Astrocyte (in vitro differentiated cells and primary cell): ENCODE results near the gene ANKMY2. TPM values are rescaled to one million over a fixed set of nuclear protein-coding genes. Genes with fewer than 3 reads are reported as not detected.
"Not testable (repeated sequence)": the region's sequence is repeated elsewhere in the genome, so short reads cannot be mapped to it uniquely, and the experiment has no call there.

Source experiments
- DNase-seq: peaks from one replicate; pipeline ENCODE4 v3.0.0-alpha.2; 2010; ENCODE audit warnings: low read depth
- FAIRE-seq: peaks from 2 replicates; lab custom pipeline; 2011; peaks lifted over from hg19 to GRCh38; lab: Jason Lieb, UNC
- H2AFZ ChIP-seq: 2 replicates; pipeline ENCODE4 v1.6.0; 2012; ENCODE audit warnings: low read depth, low read length, inconsistent platforms
- H3K27ac ChIP-seq: 2 replicates; pipeline ENCODE4 v1.5.1; 2011; ENCODE audit warnings: low read depth, low read length, inconsistent platforms
- H3K27me3 ChIP-seq: 2 replicates; pipeline ENCODE4 v1.6.0; 2011; ENCODE audit warnings: low read length, inconsistent platforms; ENCODE audit not compliant: insufficient read depth
- H3K36me3 ChIP-seq: 2 replicates; pipeline ENCODE4 v1.5.1; 2011; ENCODE audit warnings: low read length, inconsistent platforms; ENCODE audit not compliant: insufficient read depth
- H3K4me1 ChIP-seq: 2 replicates; pipeline ENCODE4 v1.5.1; 2011; ENCODE audit warnings: low read length, inconsistent platforms; ENCODE audit not compliant: insufficient read depth
- H3K4me2 ChIP-seq: 2 replicates; pipeline ENCODE4 v1.6.0; 2012; ENCODE audit warnings: low read length, inconsistent platforms
- H3K4me3 ChIP-seq: 2 replicates; pipeline ENCODE4 v1.5.1; 2011; ENCODE audit warnings: low read depth, mild to moderate bottlenecking, low read length, inconsistent platforms; ENCODE audit not compliant: insufficient read depth
- H3K79me2 ChIP-seq: 2 replicates; pipeline ENCODE4 v1.6.0; 2012; ENCODE audit warnings: mild to moderate bottlenecking, low read length, inconsistent platforms; ENCODE audit not compliant: insufficient read depth
- H3K9ac ChIP-seq: 2 replicates; pipeline ENCODE4 v1.6.0; 2012; ENCODE audit warnings: mild to moderate bottlenecking, low read length, inconsistent platforms
- H3K9me3 ChIP-seq: 2 replicates; pipeline ENCODE4 v1.5.1; 2012; ENCODE audit warnings: low read depth, mild to moderate bottlenecking, low read length, inconsistent platforms; ENCODE audit not compliant: insufficient read depth
- H4K20me1 ChIP-seq: 2 replicates; pipeline ENCODE4 v1.6.0; 2012; ENCODE audit warnings: low read length, inconsistent platforms; ENCODE audit not compliant: insufficient read depth
- H3K27ac Mint-ChIP-seq: one replicate; pipeline ENCODE4 v1.8.0; 2021; ENCODE audit warnings: mild to moderate bottlenecking, mixed read lengths; ENCODE audit not compliant: unreplicated experiment
- H3K27me3 Mint-ChIP-seq: one replicate; pipeline ENCODE4 v1.8.0; 2021; ENCODE audit warnings: low read depth, mixed read lengths; ENCODE audit not compliant: unreplicated experiment
- H3K36me3 Mint-ChIP-seq: one replicate; pipeline ENCODE4 v1.8.0; 2021; ENCODE audit warnings: low read depth, mixed read lengths; ENCODE audit not compliant: unreplicated experiment
- H3K4me1 Mint-ChIP-seq: one replicate; pipeline ENCODE4 v1.8.0; 2021; ENCODE audit warnings: low read depth, mixed read lengths; ENCODE audit not compliant: unreplicated experiment
- H3K4me3 Mint-ChIP-seq: one replicate; pipeline ENCODE4 v1.8.0; 2021; ENCODE audit warnings: mild to moderate bottlenecking, moderate library complexity, mixed read lengths; ENCODE audit not compliant: unreplicated experiment
- H3K9me3 Mint-ChIP-seq: one replicate; pipeline ENCODE4 v1.8.0; 2021; ENCODE audit warnings: mild to moderate bottlenecking, mixed read lengths; ENCODE audit not compliant: unreplicated experiment
- EZH2 ChIP-seq: IDR thresholded peaks from 2 replicates; pipeline ENCODE4 v1.6.1; 2012; ENCODE audit warnings: mild to moderate bottlenecking, low read length, inconsistent platforms; ENCODE audit not compliant: insufficient read depth
- total RNA-seq: library from RNA; stranded (reverse); gene quantifications from 2 replicates; pipeline ENCODE4 v1.2.1, GENCODE V29; 2021
- TF ChIP-seq, protein P1 (sequence below): IDR thresholded peaks from 2 replicates; pipeline ENCODE4 v1.5.1; 2011; ENCODE audit warnings: low read depth, mild to moderate bottlenecking, inconsistent platforms, low read length, moderate library complexity; ENCODE audit not compliant: insufficient read depth

ANKMY2 gene
- total RNA-seq, 1 donor from 2014 or later = 21.9 TPM

DNA sequence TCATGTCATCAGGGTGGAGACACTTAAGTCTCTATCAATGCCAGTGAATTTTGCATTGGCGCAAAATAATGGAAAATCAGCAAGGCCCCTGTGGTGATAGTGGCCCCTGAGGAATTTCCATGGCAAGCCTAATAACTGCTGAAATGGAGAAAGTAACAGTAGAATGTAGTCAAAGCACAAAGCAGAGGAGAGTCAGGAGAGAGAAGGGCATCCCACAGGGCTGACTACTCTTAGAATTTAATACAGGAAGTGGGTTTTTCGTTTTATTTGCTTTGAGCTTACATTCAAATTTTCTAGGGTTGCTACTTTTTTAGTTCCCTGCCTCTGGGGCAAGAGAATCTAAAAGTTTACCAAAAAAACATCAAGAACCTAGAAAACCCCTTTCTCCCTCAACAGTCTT is 39.4 kb upstream of the ANKMY2 start:
- Mint-ChIP-seq H3K36me3 (peaks cover 19% of the 10 kb centered on the region), H3K9me3 (no peaks in the 10 kb centered on the region), H3K4me1 (no peaks in the 10 kb centered on the region), H3K27ac (no peak overlapping the region), H3K27me3 (no peaks in the 10 kb centered on the region), H3K4me3 (no peak overlapping the region)
- no peak for FAIRE-seq
- Histone ChIP-seq H3K27me3 (no peaks in the 10 kb centered on the region), H3K27ac (no peak overlapping the region), H3K9me3 (no peaks in the 10 kb centered on the region), H3K36me3 (peaks cover 54% of the 10 kb centered on the region), H4K20me1 (no peaks in the 10 kb centered on the region), H3K4me1 (no peaks in the 10 kb centered on the region), H3K9ac (no peak overlapping the region), H2AFZ (no peak overlapping the region), H3K4me2 (no peak overlapping the region), H3K4me3 (no peak overlapping the region), H3K79me2 (no peaks in the 10 kb centered on the region)
- no peak for TF ChIP-seq EZH2
- TF ChIP-seq, protein P1, sequence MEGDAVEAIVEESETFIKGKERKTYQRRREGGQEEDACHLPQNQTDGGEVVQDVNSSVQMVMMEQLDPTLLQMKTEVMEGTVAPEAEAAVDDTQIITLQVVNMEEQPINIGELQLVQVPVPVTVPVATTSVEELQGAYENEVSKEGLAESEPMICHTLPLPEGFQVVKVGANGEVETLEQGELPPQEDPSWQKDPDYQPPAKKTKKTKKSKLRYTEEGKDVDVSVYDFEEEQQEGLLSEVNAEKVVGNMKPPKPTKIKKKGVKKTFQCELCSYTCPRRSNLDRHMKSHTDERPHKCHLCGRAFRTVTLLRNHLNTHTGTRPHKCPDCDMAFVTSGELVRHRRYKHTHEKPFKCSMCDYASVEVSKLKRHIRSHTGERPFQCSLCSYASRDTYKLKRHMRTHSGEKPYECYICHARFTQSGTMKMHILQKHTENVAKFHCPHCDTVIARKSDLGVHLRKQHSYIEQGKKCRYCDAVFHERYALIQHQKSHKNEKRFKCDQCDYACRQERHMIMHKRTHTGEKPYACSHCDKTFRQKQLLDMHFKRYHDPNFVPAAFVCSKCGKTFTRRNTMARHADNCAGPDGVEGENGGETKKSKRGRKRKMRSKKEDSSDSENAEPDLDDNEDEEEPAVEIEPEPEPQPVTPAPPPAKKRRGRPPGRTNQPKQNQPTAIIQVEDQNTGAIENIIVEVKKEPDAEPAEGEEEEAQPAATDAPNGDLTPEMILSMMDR = no peak
- DNase-seq = no peak

DNA sequence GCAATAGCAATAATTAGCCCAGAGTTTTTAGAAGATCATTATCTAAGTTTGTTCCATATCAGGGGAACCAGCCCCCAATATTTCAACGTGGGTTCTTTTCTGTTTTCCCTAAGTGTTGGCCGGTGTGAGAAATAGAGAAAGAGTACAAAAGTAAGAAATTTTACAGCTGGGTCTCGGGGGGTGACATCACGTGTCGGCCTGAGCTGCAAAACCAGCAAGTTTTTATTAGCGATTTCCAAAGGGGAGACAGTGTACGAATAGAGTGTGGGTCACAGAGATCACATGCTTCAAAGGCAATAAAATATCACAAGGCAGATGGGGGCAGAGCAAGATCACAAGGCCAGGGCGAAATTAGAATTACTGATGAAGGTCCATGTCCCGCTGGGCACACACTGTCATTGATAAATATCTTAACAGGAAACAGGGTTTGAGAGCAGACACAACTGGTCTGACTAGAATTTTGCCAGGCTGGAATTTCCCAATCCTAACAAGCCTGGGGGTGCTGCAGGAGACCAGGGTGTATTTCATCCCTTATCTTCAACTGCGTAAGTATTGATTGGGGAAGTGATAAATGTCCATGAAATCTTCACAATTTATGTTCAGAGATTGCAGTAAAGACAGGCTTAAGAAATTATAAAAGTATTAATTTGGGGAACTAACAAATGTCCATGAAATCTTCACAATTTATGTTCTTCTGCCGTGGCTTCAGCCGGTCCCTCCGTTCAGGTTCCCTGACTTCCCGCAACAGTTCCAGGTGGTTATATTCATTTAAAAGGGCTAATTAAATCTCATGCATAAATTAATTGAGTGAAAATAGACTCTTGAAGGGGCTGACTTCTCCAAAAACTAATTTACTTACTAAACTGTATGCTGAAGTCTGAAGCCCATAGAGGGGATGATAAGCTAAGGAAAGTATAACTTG is 33.4 kb upstream of the ANKMY2 start:
- not testable (repeated sequence) for H3K4me1 Mint-ChIP-seq, H3K4me2 ChIP-seq, H3K27ac ChIP-seq, H3K27me3 ChIP-seq, H3K27ac Mint-ChIP-seq, H2AFZ ChIP-seq, H4K20me1 ChIP-seq, H3K4me1 ChIP-seq, H3K9ac ChIP-seq, H3K4me3 Mint-ChIP-seq, H3K79me2 ChIP-seq, H3K9me3 ChIP-seq, H3K27me3 Mint-ChIP-seq, H3K4me3 ChIP-seq, FAIRE-seq, DNase-seq, H3K9me3 Mint-ChIP-seq
- peaks cover 38% of the 10 kb centered on the region for H3K36me3 Mint-ChIP-seq
- H3K36me3 ChIP-seq = peaks cover 44% of the 10 kb centered on the region

GRCh38 chr7:16677978-16678494 is 32.5 kb upstream of the ANKMY2 start:
- FAIRE-seq = no peak
- H3K27me3 ChIP-seq = no peaks in the 10 kb centered on the region
- no peak overlapping the region for H3K4me3 Mint-ChIP-seq
- no peak overlapping the region for H3K4me3 ChIP-seq
- no peaks in the 10 kb centered on the region for H3K9me3 ChIP-seq
- H4K20me1 ChIP-seq = no peaks in the 10 kb centered on the region
- H3K4me1 Mint-ChIP-seq = no peaks in the 10 kb centered on the region
- H2AFZ ChIP-seq = no peak overlapping the region
- no peak for TF ChIP-seq EZH2
- TF ChIP-seq, protein P1 = no peak
- no peaks in the 10 kb centered on the region for H3K9me3 Mint-ChIP-seq
- H3K79me2 ChIP-seq = peaks cover 15% of the 10 kb centered on the region
- peaks cover 35% of the 10 kb centered on the region for H3K36me3 Mint-ChIP-seq
- H3K4me1 ChIP-seq = no peaks in the 10 kb centered on the region
- H3K9ac ChIP-seq = no peak overlapping the region
- H3K4me2 ChIP-seq = no peak overlapping the region
- DNase-seq = no peak
- H3K27ac Mint-ChIP-seq = no peak overlapping the region
- H3K36me3 ChIP-seq = peaks cover 41% of the 10 kb centered on the region
- H3K27ac ChIP-seq = no peak overlapping the region
- no peaks in the 10 kb centered on the region for H3K27me3 Mint-ChIP-seq
